Kidney (tissue), 14 donors: ENCODE results near the gene CLMN. TPM values are rescaled to one million over a fixed set of nuclear protein-coding genes. Genes with fewer than 3 reads are reported as not detected.

Experiments used
- DNase-seq, 5 donors: peaks; one replicate each; pipeline ENCODE4 v3.0.0-alpha.2; 2013 to 2020
- FAIRE-seq: peaks from 2 replicates; lab custom pipeline; 2012; peaks lifted over from hg19 to GRCh38; lab: Jason Lieb, UNC
- H3K27ac ChIP-seq, 2 donors: one replicate each; pipeline ENCODE4 v1.7.0; 2013; ENCODE audit warnings: low read depth in 2 of 2, low read length in 2 of 2, inconsistent platforms in 1 of 2
- H3K27me3 ChIP-seq: one replicate; pipeline ENCODE4 v1.7.1; 2013; ENCODE audit warnings: low read length, inconsistent platforms; ENCODE audit not compliant: control insufficient read depth, insufficient read depth
- H3K36me3 ChIP-seq, 3 donors: one replicate each; pipeline versions ENCODE4 v1.7.0 to v1.7.1; 2013; ENCODE audit warnings: low read length in 3 of 3, control low read depth in 1 of 3, inconsistent platforms in 1 of 3; ENCODE audit not compliant: insufficient read depth in 3 of 3, control insufficient read depth in 2 of 3
- H3K4me1 ChIP-seq, 3 donors: one replicate each; pipeline versions ENCODE4 v1.7.0 to v1.7.1; 2013; ENCODE audit warnings: low read length in 3 of 3, inconsistent platforms in 1 of 3, low read depth in 1 of 3; ENCODE audit not compliant: control insufficient read depth in 2 of 3, insufficient read depth in 2 of 3
- H3K4me3 ChIP-seq, 3 donors: one replicate each; pipeline versions ENCODE4 v1.7.0 to v1.8.1; 2013; ENCODE audit warnings: low read length in 3 of 3, control low read depth in 1 of 3, inconsistent platforms in 1 of 3
- H3K9ac ChIP-seq, 3 donors: one replicate each; pipeline versions ENCODE4 v1.7.0 to v1.7.1; 2013; ENCODE audit warnings: low read length in 3 of 3, control low read depth in 1 of 3, inconsistent platforms in 1 of 3
- H3K9me3 ChIP-seq, 3 donors: one replicate each; pipeline versions ENCODE4 v1.7.0 to v1.7.1; 2013; ENCODE audit warnings: low read length in 3 of 3, control low read depth in 1 of 3, inconsistent platforms in 1 of 3; ENCODE audit not compliant: control insufficient read depth in 2 of 3, insufficient read depth in 1 of 3
- intact Hi-C: fragments of 100-400 bp; cut with DNase I; formaldehyde crosslinking; loops from one replicate; pipeline ENCODE4 v1.11.1; 2022
- polyA plus RNA-seq: library from polyadenylated mRNA; stranded (reverse); fragments of 350-450 nt; fragmentation: Illumina TruSeq; extraction: RNeasy Lipid Tissue Mini Kit (QIAGEN cat#74804); gene quantifications from one replicate; pipeline ENCODE4 v1.2.3, GENCODE V29; 2014; ENCODE audit warnings: low read depth, low replicate concordance; ENCODE audit not compliant: insufficient read depth
- total RNA-seq: library from RNA; stranded (reverse); fragmentation: NEBNext Ultra II Directional; extraction: Animal tissue kit (Norgen Biotek cat#: 25700); gene quantifications from one replicate; pipeline ENCODE4 v1.2.1, GENCODE V29; 2021
- TF ChIP-seq, protein P1 (sequence below): IDR thresholded peaks from 3 replicates; pipeline ENCODE4 v1.5.1; 2012; ENCODE audit warnings: mild to moderate bottlenecking, moderate library complexity, borderline replicate concordance; ENCODE audit not compliant: insufficient read depth; ENCODE audit errors: extremely low read depth
- donor health status: control.
- donor health status: control.
- donor health status: control.
- donor health status: control.
- donor health status: control.
- donor health status: DM: yes; HTN: yes; CAD: no.
- donor health status: Normal renal cell carcinoma (clear cell type).

The CLMN gene
- total and polyA plus RNA-seq, 2 donors from 2014 or later: 33.1 to 151 TPM

- Histone ChIP-seq H3K4me1 (peaks cover 0 to 22% (median 11%) of the 10 kb centered on the region in 3 donors), H3K27ac (peak overlapping the region; percentile 90 to 92)
- TF ChIP-seq, protein P1, sequence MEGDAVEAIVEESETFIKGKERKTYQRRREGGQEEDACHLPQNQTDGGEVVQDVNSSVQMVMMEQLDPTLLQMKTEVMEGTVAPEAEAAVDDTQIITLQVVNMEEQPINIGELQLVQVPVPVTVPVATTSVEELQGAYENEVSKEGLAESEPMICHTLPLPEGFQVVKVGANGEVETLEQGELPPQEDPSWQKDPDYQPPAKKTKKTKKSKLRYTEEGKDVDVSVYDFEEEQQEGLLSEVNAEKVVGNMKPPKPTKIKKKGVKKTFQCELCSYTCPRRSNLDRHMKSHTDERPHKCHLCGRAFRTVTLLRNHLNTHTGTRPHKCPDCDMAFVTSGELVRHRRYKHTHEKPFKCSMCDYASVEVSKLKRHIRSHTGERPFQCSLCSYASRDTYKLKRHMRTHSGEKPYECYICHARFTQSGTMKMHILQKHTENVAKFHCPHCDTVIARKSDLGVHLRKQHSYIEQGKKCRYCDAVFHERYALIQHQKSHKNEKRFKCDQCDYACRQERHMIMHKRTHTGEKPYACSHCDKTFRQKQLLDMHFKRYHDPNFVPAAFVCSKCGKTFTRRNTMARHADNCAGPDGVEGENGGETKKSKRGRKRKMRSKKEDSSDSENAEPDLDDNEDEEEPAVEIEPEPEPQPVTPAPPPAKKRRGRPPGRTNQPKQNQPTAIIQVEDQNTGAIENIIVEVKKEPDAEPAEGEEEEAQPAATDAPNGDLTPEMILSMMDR: no peak
Observed at GRCh38 chr14:95320955-95321600, 1.4 kb upstream of the CLMN start.

GRCh38 chr14:95320078-95320895, 579 bp upstream of the CLMN start:
- Histone ChIP-seq H3K9ac (peak overlapping the region in 1 of 3 donors; percentile 56), H3K4me1 (peaks cover 0 to 29% (median 19%) of the 10 kb centered on the region in 3 donors), H3K36me3 (no peaks in the 10 kb centered on the region), H3K27ac (peak overlapping the region; percentile 90 to 92), H3K27me3 (no peaks in the 10 kb centered on the region), H3K9me3 (no peaks in the 10 kb centered on the region), H3K4me3 (peak overlapping the region in 2 of 3 donors; percentile 23 to 46)
- TF ChIP-seq, protein P1: no peak
- peak; percentile 51 to 88 (median 66) for DNase-seq
- intact Hi-C loops: no loop called here
- FAIRE-seq: no peak

More at GRCh38 chr14:95320955-95321600, 1.4 kb upstream of the CLMN start:
- FAIRE-seq: no peak
- intact Hi-C loops: no loop called here
- H3K9me3 ChIP-seq: no peaks in the 10 kb centered on the region
- H3K9ac ChIP-seq: peak overlapping the region in 1 of 3 donors; percentile 56
- no peaks in the 10 kb centered on the region for H3K36me3 ChIP-seq
- DNase-seq: peak in 3 of 5 donors; percentile 25 to 62 (median 39)
- H3K4me3 ChIP-seq: peak overlapping the region in 1 of 3 donors; percentile 46
- no peaks in the 10 kb centered on the region for H3K27me3 ChIP-seq

- Histone ChIP-seq H3K27ac (peak overlapping the region; percentile 83 to 90), H3K4me3 (peak overlapping the region; percentile 65 to 76 (median 71)), H3K9me3 (no peaks in the 10 kb centered on the region), H3K27me3 (no peaks in the 10 kb centered on the region), H3K9ac (peak overlapping the region; percentile 51 to 77 (median 67)), H3K36me3 (no peaks in the 10 kb centered on the region), H3K4me1 (peaks cover 0 to 45% (median 35%) of the 10 kb centered on the region in 3 donors)
- TF ChIP-seq, protein P1: no peak
- DNase-seq: peak in 1 of 5 donors; percentile 86
- intact Hi-C loops: no loop called here
- FAIRE-seq: no peak
Observed at GRCh38 chr14:95318399-95319311, 1.1 kb downstream of the CLMN start.
